K562 (cell line): ENCODE data around the gene INTS6. TPM values are rescaled to one million over a fixed set of nuclear protein-coding genes. Genes with fewer than 3 reads are reported as not detected.

Experiments
- ERF ChIP-seq: fragments of 450-650 bp; formaldehyde crosslinking; IDR thresholded peaks from 2 replicates; pipeline ENCODE4 v1.4.0; 2020; ENCODE audit warnings: mild to moderate bottlenecking, mixed read lengths
- SAFB2 ChIP-seq: fragments of 200-400 bp; formaldehyde crosslinking; IDR thresholded peaks from 2 replicates; pipeline ENCODE4 v1.6.1; 2018; ENCODE audit warnings: borderline replicate concordance, low read length, low read depth, moderate library complexity; ENCODE audit not compliant: severe bottlenecking
- TCF7 ChIP-seq: sonication (generic); IDR thresholded peaks from 2 replicates; pipeline ENCODE4 v1.6.1; 2016; ENCODE audit warnings: antibody characterized with exemption, borderline replicate concordance
- ZNF12 ChIP-seq: sonication (generic); formaldehyde crosslinking; IDR thresholded peaks from 2 replicates; pipeline ENCODE4 v1.4.0; 2020; ENCODE audit warnings: mild to moderate bottlenecking, missing genetic modification reagents
- ZNF124 ChIP-seq: sonication (generic); formaldehyde crosslinking; IDR thresholded peaks from 2 replicates; pipeline ENCODE4 v1.8.1; 2022; ENCODE audit warnings: missing genetic modification reagents
- ZNF212 ChIP-seq: fragments of 450-650 bp; formaldehyde crosslinking; IDR thresholded peaks from 2 replicates; pipeline ENCODE4 v1.4.0; 2020; ENCODE audit warnings: mild to moderate bottlenecking
- polyA plus RNA-seq, 8 experiments: library from polyadenylated mRNA; depleted of rRNA in 4 of 8; stranded (reverse) in 5 of 8; unstranded in 3 of 8; fragments of >200 nt; fragmentation: Nextera tagmentation in 2 of 8; fragmentation: Illumina TruSeq in 1 of 8; extraction: Ambion mirVana in 2 of 8; extraction: Trizol in 1 of 8; gene quantifications; 2 replicates each; pipeline versions ENCODE4 v1.2.1 to v1.2.3, GENCODE V29; 2011 to 2014; ENCODE audit warnings: inconsistent platforms in 1 of 8, missing spikeins in 1 of 8
- total RNA-seq, 7 experiments: library from RNA; depleted of rRNA in 6 of 7; stranded (reverse); fragments of >200 nt in 6 of 7; fragmentation: Illumina TruSeq in 2 of 7; extraction: Trizol in 2 of 7; gene quantifications; 2 replicates each; pipeline versions ENCODE4 v1.2.1 to v1.2.3, GENCODE V29; 2011 to 2021; ENCODE audit warnings: low replicate concordance in 1 of 7
- TF ChIP-seq, protein P1 (sequence below): fragments of 250-450 bp; sonication (Bioruptor Pico); IDR thresholded peaks from 2 replicates; pipeline ENCODE4 v1.8.0; 2021; ENCODE audit warnings: moderate library complexity, mild to moderate bottlenecking, inconsistent platforms
- TF ChIP-seq, protein P2 (sequence below): fragments of 200-400 bp; formaldehyde crosslinking; IDR thresholded peaks from 2 replicates; pipeline ENCODE4 v1.6.1; 2017; ENCODE audit warnings: mild to moderate bottlenecking, low read depth, low read length, moderate library complexity

Gene INTS6
- total and polyA plus RNA-seq, 9 of the 15 experiments (the other 6 are each of a cell fraction or from before 2014, with no cell fraction given), result 3.7 to 29.8 (median 16.1) TPM

DNA sequence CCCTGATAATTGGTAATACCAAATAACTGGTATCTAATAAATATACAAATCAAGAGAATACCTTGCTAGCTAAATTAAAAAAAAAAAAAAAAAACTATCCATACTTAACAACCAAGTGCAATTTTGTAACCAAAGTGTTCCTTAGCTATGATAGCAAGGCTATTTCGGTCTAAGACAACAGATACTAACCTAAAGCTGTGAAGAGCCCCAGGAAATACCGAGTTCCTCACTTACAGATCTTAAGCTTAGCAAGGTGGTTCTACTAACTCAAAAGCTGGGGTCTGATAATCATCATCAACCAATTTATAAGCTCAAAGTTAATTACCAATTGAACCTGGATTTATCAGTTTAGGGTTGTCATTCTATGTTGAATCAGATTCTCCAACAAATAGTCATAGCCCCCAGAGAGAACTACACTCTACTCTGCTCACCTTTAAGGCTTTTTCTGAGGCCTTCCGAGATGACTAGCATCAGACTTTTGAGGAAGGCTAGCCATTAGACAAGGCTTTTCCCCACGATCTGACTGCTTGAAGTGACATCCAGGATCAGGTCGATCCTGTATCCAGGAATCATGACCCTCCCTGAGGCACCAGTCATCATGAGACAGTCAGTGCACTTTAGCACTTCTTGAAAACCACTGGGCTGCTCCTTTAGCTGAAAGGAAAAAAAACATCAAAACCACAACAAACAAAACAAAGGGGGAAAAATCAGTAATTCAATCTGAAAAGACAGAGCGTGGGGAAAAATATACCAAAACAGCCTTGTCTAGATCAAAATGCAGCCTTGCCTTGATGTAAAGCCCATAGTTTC is 31.9 kb downstream of the INTS6 start (continued):
- TF ChIP-seq SAFB2 (no peak), TCF7 (no peak), ZNF212 (CRISPR knock-in tag) (no peak), ZNF124 (CRISPR knock-in tag) (no peak), ZNF12 (CRISPR knock-in tag) (no peak), ERF (CRISPR knock-in tag) (no peak)
- TF ChIP-seq, protein P1, sequence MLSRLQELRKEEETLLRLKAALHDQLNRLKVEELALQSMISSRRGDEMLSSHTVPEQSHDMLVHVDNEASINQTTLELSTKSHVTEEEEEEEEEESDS (CRISPR knock-in tag), result no peak
- TF ChIP-seq, protein P2, sequence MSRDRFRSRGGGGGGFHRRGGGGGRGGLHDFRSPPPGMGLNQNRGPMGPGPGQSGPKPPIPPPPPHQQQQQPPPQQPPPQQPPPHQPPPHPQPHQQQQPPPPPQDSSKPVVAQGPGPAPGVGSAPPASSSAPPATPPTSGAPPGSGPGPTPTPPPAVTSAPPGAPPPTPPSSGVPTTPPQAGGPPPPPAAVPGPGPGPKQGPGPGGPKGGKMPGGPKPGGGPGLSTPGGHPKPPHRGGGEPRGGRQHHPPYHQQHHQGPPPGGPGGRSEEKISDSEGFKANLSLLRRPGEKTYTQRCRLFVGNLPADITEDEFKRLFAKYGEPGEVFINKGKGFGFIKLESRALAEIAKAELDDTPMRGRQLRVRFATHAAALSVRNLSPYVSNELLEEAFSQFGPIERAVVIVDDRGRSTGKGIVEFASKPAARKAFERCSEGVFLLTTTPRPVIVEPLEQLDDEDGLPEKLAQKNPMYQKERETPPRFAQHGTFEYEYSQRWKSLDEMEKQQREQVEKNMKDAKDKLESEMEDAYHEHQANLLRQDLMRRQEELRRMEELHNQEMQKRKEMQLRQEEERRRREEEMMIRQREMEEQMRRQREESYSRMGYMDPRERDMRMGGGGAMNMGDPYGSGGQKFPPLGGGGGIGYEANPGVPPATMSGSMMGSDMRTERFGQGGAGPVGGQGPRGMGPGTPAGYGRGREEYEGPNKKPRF, result no peak
